Heart right ventricle (tissue), 16 donors: ENCODE measurements around the gene CFI. TPM values are rescaled to one million over a fixed set of nuclear protein-coding genes. Genes with fewer than 3 reads are reported as not detected.
A peak's percentile ranks its signal among the peaks of the same experiment; 100 is the strongest.

Experiments
- ATAC-seq, 8 donors: fragments of 200-7000 bp; cut with Tn5 transposase; one replicate each; pipeline ENCODE4 v1.9.1; 2020; ENCODE audit warnings: mild to moderate bottlenecking in 8 of 8, moderate library complexity in 8 of 8, moderate number of reproducible peaks in 1 of 8
- DNase-seq, 2 donors: peaks; one replicate each; pipeline ENCODE4 v3.0.0-alpha.2; 2020
- H3K27ac ChIP-seq, 10 donors: fragments of 200-600 bp; sonication (generic) in 2 of 10; one replicate each; pipeline versions ENCODE4 v1.5.0 to v1.8.0; 2020 to 2022; ENCODE audit warnings: mild to moderate bottlenecking in 3 of 10
- H3K27me3 ChIP-seq, 7 donors: fragments of 200-600 bp; one replicate each; pipeline ENCODE4 v1.8.0; 2021 to 2022; ENCODE audit warnings: mild to moderate bottlenecking in 2 of 7
- H3K36me3 ChIP-seq, 9 donors: fragments of 200-600 bp; sonication (generic) in 1 of 9; one replicate each; pipeline versions ENCODE4 v1.5.0 to v1.8.0; 2020 to 2022; ENCODE audit warnings: mild to moderate bottlenecking in 2 of 9
- H3K4me1 ChIP-seq, 9 donors: fragments of 200-600 bp; sonication (generic) in 1 of 9; one replicate each; pipeline versions ENCODE4 v1.5.0 to v1.8.0; 2020 to 2022; ENCODE audit warnings: mild to moderate bottlenecking in 4 of 9
- H3K4me3 ChIP-seq, 10 donors: fragments of 200-600 bp; sonication (generic) in 2 of 10; one replicate each; pipeline versions ENCODE4 v1.5.0 to v1.8.0; 2020 to 2022; ENCODE audit warnings: mild to moderate bottlenecking in 7 of 10, moderate library complexity in 2 of 10
- H3K9me3 ChIP-seq, 11 donors: fragments of 200-600 bp in 10 of 11; sonication (generic) in 2 of 11; one replicate each; pipeline versions ENCODE4 v1.5.0 to v1.8.0; 2013 to 2022; ENCODE audit warnings: mild to moderate bottlenecking in 2 of 11, control low read depth in 1 of 11, moderate library complexity in 1 of 11
- WGBS, 2 donors: extraction: QIAGEN DNeasy Blood & Tissue Kit; methylation state at CpG; one replicate each; pipeline ENCODE4 v1.1.7; 2013; ENCODE audit warnings: inconsistent platforms in 1 of 2; 5-methylcytosine and 5-hydroxymethylcytosine counted together
- intact Hi-C, 10 donors: fragments of 100-400 bp; cut with DNase I; formaldehyde crosslinking; loops; one replicate each; pipeline versions ENCODE4 v1.11.1 to v1.14.2; 2022
- long read RNA-seq, 3 donors: library from polyadenylated mRNA; unstranded; transcript quantifications; one replicate each; pipeline ENCODE4 v2.0.0, GENCODE V29; 2020 to 2021
- polyA plus RNA-seq, 2 donors: library from polyadenylated mRNA; stranded (reverse); fragments of 200-250 nt; gene quantifications; one replicate each; pipeline ENCODE4 v1.2.3, GENCODE V29; 2013
- total RNA-seq, 10 donors: library from RNA; stranded (reverse); fragmentation: NEBNext Ultra II Directional in 3 of 10; extraction: Animal tissue kit (Norgen Biotek cat#: 25700) in 3 of 10; gene quantifications; one replicate each; pipeline versions ENCODE4 v1.2.1 to v1.2.4, GENCODE V29; 2021 to 2023
- TF ChIP-seq, protein P1 (sequence below), 9 donors: fragments of 200-600 bp; sonication (generic) in 2 of 9; IDR thresholded peaks; one replicate each; pipeline versions ENCODE4 v1.5.0 to v1.8.0; 2021 to 2022; ENCODE audit warnings: antibody characterized with exemption in 9 of 9, mild to moderate bottlenecking in 5 of 9, moderate library complexity in 1 of 9
- donor health status: Arrhythmogenic right ventricular cardiomyopathy.
- donor health status: ischemic (EF 13 %, LVEDD 7.1; RV severe dilation, severe dysfunction).
- donor health status: healthy with polysubstance abuse.
- donor health status: DM: no; HTN: yes; CAD: no.
- donor health status: DM: no; HTN: no; CAD: no.
- donor health status: ischemic (EF 25% LVEDD 6.9; RV normal size, moderate dysfunction).
- donor health status: ischemic (EF 25% LVEDD 5.7; RV mildly dilated, moderate dysfunction).
- donor health status: healthy.
- donor health status: DM: yes; HTN: yes; CAD: no.
- donor health status: Ischemic cardiomyopathy.
- donor health status: ischemic (EF 35%, LVEDD 5.7; RV mildly dilated, moderate dysfunction).
- donor health status: nonischemic (EF 11% LVEDD 7.7; RV severe dilation, severe dysfunction).
- donor health status: DM: yes; HTN: yes; CAD: no.
- donor health status: PGD.
- donor health status: ischemic (EF 29% LVEDD 5.4; RV normal size, mild dysfunction).
- donor health status: nonischemic (EF 23%, LVEDD 6.1; RV moderate dilation, normal function).

The CFI gene
- 10 to 100 TPM in 4 of 10 donors, 1 to 10 TPM in 6; 5.2 to 16.6 (median 9.8) TPM for total RNA-seq
- polyA plus RNA-seq, result 10 to 100 TPM; 11.8 to 12.6 TPM
- long read RNA-seq, donor 1, partial matches to known transcripts, result 0 of 2 reads
- long read RNA-seq, donor 1, other reads (novel, unspliced or antisense), result 0 of 2 reads
- long read RNA-seq, donor 2, partial matches to known transcripts, result 1 of 2 reads
- long read RNA-seq, donor 2, other reads (novel, unspliced or antisense), result 1 of 2 reads
- long read RNA-seq, donor 3, partial matches to known transcripts, result 0 of 1 reads
- long read RNA-seq, donor 3, other reads (novel, unspliced or antisense), result 1 of 1 reads

DNA sequence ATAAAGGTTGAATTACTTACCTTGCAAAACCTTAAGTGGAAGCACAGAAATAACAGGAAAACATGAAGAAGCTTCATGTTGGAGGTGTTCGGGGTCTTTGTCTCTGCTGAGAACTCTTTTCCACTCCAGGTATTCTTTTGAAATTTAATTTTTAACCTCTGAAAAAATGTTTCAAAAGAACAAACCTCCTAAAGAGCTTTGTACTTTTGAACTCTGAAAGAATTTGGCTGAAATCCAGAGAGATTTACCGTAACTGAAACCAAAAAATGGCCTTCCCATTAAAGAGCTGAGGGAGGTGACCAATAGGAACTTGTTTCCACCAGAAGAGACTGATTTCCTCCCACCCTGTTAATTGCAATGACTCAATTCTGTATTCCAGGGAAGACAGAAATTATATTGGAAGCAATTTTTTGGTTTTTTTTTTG, at the start of gene CFI:
Gene CFI, minus strand, starts transcription at position 105 of the 425 bp plus-strand sequence. Its CDS starts 28 bp downstream, at position 77.
- Histone ChIP-seq H3K9me3 (peaks cover 0 to 16% (median 3%) of the 10 kb centered on the region in 11 donors), H3K36me3 (no peaks in the 10 kb centered on the region), H3K27ac (peak within 1 kb of the TSS in 9 of 10 donors; percentile 2 to 74 (median 47)), H3K4me1 (peaks cover 0 to 13% (median 3%) of the 10 kb centered on the region in 9 donors), H3K4me3 (peak within 1 kb of the TSS; percentile 16 to 54 (median 48)), H3K27me3 (no peaks in the 10 kb centered on the region)
- DNase-seq (no peak), ATAC-seq (peak in 7 of 8 donors; percentile 62 to 89 (median 83))
- TF ChIP-seq, protein P1, sequence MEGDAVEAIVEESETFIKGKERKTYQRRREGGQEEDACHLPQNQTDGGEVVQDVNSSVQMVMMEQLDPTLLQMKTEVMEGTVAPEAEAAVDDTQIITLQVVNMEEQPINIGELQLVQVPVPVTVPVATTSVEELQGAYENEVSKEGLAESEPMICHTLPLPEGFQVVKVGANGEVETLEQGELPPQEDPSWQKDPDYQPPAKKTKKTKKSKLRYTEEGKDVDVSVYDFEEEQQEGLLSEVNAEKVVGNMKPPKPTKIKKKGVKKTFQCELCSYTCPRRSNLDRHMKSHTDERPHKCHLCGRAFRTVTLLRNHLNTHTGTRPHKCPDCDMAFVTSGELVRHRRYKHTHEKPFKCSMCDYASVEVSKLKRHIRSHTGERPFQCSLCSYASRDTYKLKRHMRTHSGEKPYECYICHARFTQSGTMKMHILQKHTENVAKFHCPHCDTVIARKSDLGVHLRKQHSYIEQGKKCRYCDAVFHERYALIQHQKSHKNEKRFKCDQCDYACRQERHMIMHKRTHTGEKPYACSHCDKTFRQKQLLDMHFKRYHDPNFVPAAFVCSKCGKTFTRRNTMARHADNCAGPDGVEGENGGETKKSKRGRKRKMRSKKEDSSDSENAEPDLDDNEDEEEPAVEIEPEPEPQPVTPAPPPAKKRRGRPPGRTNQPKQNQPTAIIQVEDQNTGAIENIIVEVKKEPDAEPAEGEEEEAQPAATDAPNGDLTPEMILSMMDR (IDR thresholded peaks at IDR 0.05), result no peak
- intact Hi-C loops, result loop anchor here in 3 of 10 donors (5.0 to 10.0 kb wide), 3 partner anchors 70 to 100 kb away; partner anchors contain the start of genes CASP6 (in 3 of the 3) and PLA2G12A (in 2 of the 3)
- WGBS, 2 donors, result 36 to 53% methylated on average over 2 of the region's 2 CpGs

DNA sequence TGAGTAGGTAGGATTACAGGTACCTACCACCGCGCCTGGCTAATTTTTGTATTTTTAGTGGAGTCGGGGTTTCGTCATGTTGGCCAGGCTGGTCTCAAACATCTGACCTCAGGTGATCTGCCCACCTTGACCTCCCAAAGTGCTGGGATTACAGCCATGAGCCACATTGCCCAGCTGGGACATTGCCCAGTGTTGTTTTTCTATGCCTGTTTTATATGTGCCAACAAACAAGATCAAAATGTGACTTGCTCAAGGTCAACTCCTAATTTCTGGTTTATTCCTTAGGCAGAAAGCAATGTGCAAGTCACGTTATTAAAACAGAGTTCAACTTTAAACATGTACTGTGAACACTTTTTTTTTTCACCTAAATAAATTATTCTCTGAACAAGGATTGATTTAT, 48.8 kb upstream of the CFI start:
- intact Hi-C loops, result no loop called here
- no peak for ATAC-seq
- no peak overlapping the region for H3K4me3 ChIP-seq
- no peak overlapping the region for H3K27ac ChIP-seq
- H3K9me3 ChIP-seq, result no peaks in the 10 kb centered on the region
- no peaks in the 10 kb centered on the region for H3K27me3 ChIP-seq
- WGBS, 2 donors, result 70 to 81% methylated on average over 5 of the region's 5 CpGs
- no peaks in the 10 kb centered on the region for H3K4me1 ChIP-seq
- H3K36me3 ChIP-seq, result no peaks in the 10 kb centered on the region
- DNase-seq, result no peak
- TF ChIP-seq, protein P1 (IDR thresholded peaks at IDR 0.05), result no peak

DNA sequence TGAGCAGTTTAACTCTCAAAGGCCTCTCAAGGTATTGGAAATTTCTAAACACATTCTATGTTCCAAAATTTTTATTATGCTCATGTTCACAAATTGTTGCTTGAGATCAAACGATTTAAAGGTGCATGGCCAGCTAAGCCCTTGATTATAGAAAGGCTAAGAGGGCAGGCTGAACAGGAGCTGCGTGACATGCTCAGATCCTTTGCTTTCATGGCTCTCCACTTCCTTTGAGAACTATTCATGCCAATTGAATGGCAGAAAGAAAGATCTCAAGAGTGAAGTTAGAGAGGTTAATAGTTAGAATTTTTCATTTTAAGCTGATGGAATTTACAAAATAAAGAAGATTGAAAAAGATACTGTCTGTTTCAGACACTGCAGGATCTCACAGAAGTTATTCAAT, 46.7 kb upstream of the CFI start:
- intact Hi-C loops, result no loop called here
- H3K36me3 ChIP-seq, result no peaks in the 10 kb centered on the region
- DNase-seq (no peak), ATAC-seq (no peak)
- no peaks in the 10 kb centered on the region for H3K4me1 ChIP-seq
- WGBS, 2 donors, result 73 to 80% methylated on average over 2 of the region's 2 CpGs
- H3K9me3 ChIP-seq, result no peaks in the 10 kb centered on the region
- H3K4me3 ChIP-seq, result no peak overlapping the region
- no peaks in the 10 kb centered on the region for H3K27me3 ChIP-seq
- TF ChIP-seq, protein P1 (IDR thresholded peaks at IDR 0.05), result no peak
- H3K27ac ChIP-seq, result no peak overlapping the region

DNA sequence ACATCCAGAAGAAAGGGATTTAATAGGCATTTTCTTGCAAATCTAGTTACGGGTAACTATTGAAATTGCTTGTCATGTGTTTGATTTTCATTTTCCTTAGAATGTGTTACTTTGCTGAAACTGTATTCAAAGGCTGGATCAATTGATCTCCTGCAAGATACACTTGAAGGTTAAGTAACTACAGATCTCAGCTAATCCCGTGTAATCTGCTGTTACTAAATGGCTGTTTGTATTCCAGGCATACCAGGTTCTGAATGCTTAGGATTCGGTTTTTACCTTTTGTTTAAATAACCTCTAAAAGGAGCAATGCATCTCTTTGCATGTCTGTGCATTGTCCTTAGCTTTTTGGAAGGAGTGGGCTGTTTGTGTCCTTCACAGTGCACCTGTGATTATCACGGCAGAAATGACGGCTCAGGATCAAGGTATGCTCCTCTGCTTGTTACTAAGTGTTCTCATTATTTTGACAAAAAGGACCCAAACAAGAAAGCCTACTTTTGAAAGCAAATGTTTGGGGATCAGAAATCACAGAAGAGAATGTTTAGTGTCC, 46.2 kb upstream of the CFI start, which contains the start of gene LRIT3:
Gene LRIT3, plus strand, starts transcription at position 212 of the 547 bp plus-strand sequence. Its CDS starts 95 bp downstream, at position 307.
- intact Hi-C loops, result no loop called here
- Histone ChIP-seq H3K4me3 (no peak within 1 kb of the TSS), H3K27me3 (no peaks in the 10 kb centered on the region), H3K4me1 (no peaks in the 10 kb centered on the region), H3K9me3 (no peaks in the 10 kb centered on the region), H3K36me3 (no peaks in the 10 kb centered on the region), H3K27ac (no peak within 1 kb of the TSS)
- no peak for DNase-seq
- 81 to 89% methylated on average over 5 of the region's 5 CpGs for WGBS, 2 donors
- TF ChIP-seq, protein P1 (IDR thresholded peaks at IDR 0.05), result no peak
- ATAC-seq, result no peak
